SK-N-SH (cell line): Measurements from ENCODE around the gene PAEP. TPM values are rescaled to one million over a fixed set of nuclear protein-coding genes. Genes with fewer than 3 reads are reported as not detected.

ENCODE experiments used
- CTCF ChIA-PET: fragments of 300-600, 350-600 bp; formaldehyde crosslinking; extraction: SDS; loops from one replicate; lab custom pipeline; 2021; lab: Yijun Ruan, JAX
- POLR2A ChIA-PET: fragments of 350-600 bp; sonication (Branson Sonifier 250); formaldehyde crosslinking; extraction: SDS; loops from one replicate; lab custom pipeline; 2020; ENCODE audit warnings: antibody characterized with exemption, inconsistent platforms; lab: Yijun Ruan, JAX
- DNase-seq: peaks from one replicate; pipeline ENCODE4 v3.0.0; 2012
- H2AFZ ChIP-seq: fragments of 200-600 bp; sonication (generic); 2 replicates; pipeline ENCODE4 v1.8.1; 2016; ENCODE audit warnings: antibody characterized with exemption, mild to moderate bottlenecking, low read depth
- H3F3A ChIP-seq: fragments of 200-600 bp; sonication (generic); replicated peaks from 2 replicates; pipeline ENCODE3; 2016; ENCODE audit warnings: antibody characterized with exemption, mild to moderate bottlenecking; ENCODE audit not compliant: insufficient read depth
- H3K27ac ChIP-seq, 2 experiments: fragments of 200-500 bp in 1 of 2; fragments of 200-600 bp in 1 of 2; sonication (Bioruptor generic) in 1 of 2; sonication (generic), shearing (Covaris generic) in 1 of 2; 2 replicates each; pipeline versions ENCODE4 v1.5.1 to v1.6.1; 2014 to 2016; ENCODE audit warnings: low read depth in 2 of 2, inconsistent platforms in 1 of 2, low read length in 1 of 2, mild to moderate bottlenecking in 1 of 2, mixed read lengths in 1 of 2
- H3K27me3 ChIP-seq: fragments of 200-600 bp; sonication (generic), shearing (Covaris generic); 2 replicates; pipeline ENCODE4 v1.6.1; 2016; ENCODE audit warnings: mixed run types; ENCODE audit not compliant: insufficient read depth
- H3K36me3 ChIP-seq, 2 experiments: fragments of 200-500 bp in 1 of 2; fragments of 200-600 bp in 1 of 2; sonication (Bioruptor generic) in 1 of 2; sonication (generic) in 1 of 2; replicated peaks in 1 of 2; 2 replicates each; pipeline versions ENCODE3 to v1.5.1; 2014 to 2016; ENCODE audit warnings: low read length in 1 of 2, mild to moderate bottlenecking in 1 of 2; ENCODE audit not compliant: insufficient read depth in 2 of 2, control insufficient read depth in 1 of 2
- H3K4me1 ChIP-seq, 2 experiments: fragments of 200-500 bp in 1 of 2; fragments of 200-600 bp in 1 of 2; sonication (Bioruptor generic) in 1 of 2; sonication (generic), shearing (Covaris generic) in 1 of 2; 2 replicates each; pipeline versions ENCODE4 v1.5.1 to v1.6.1; 2014 to 2016; ENCODE audit warnings: low read depth in 1 of 2, low read length in 1 of 2, mixed run types in 1 of 2; ENCODE audit not compliant: insufficient read depth in 2 of 2, control insufficient read depth in 1 of 2
- H3K4me2 ChIP-seq: fragments of 200-600 bp; sonication (generic), shearing (Covaris generic); 2 replicates; pipeline ENCODE4 v1.6.1; 2017; ENCODE audit warnings: mixed run types
- H3K4me3 ChIP-seq, 2 experiments: fragments of 200-500 bp in 1 of 2; fragments of 200-600 bp in 1 of 2; sonication (Bioruptor generic) in 1 of 2; sonication (generic), shearing (Covaris generic) in 1 of 2; 2 replicates each; pipeline versions ENCODE4 v1.5.1 to v1.8.1; 2014 to 2016; ENCODE audit warnings: low read depth in 2 of 2, inconsistent platforms in 1 of 2, low read length in 1 of 2, mild to moderate bottlenecking in 1 of 2, mixed read lengths in 1 of 2, moderate library complexity in 1 of 2
- H3K79me2 ChIP-seq: fragments of 200-600 bp; sonication (generic); 2 replicates; pipeline ENCODE4 v1.8.1; 2017; ENCODE audit warnings: mild to moderate bottlenecking; ENCODE audit not compliant: insufficient read depth
- H3K9ac ChIP-seq: fragments of 200-600 bp; sonication (generic); 2 replicates; pipeline ENCODE4 v1.6.1; 2017; ENCODE audit warnings: mixed run types
- H3K9me2 ChIP-seq: fragments of 200-600 bp; sonication (generic); 2 replicates; pipeline ENCODE4 v1.6.1; 2017; ENCODE audit warnings: mixed run types
- H3K9me3 ChIP-seq: fragments of 200-600 bp; sonication (generic); 2 replicates; pipeline ENCODE4 v1.6.1; 2017; ENCODE audit warnings: mixed run types, mild to moderate bottlenecking, moderate library complexity
- H4K20me1 ChIP-seq: fragments of 200-600 bp; sonication (generic); 2 replicates; pipeline ENCODE4 v1.6.1; 2017; ENCODE audit warnings: mild to moderate bottlenecking, mixed run types; ENCODE audit not compliant: insufficient read depth
- CHD2 ChIP-seq: fragments of 150-350 bp; IDR thresholded peaks from 2 replicates; pipeline ENCODE4 v1.6.1; 2018; ENCODE audit warnings: low read length; ENCODE audit not compliant: partially characterized antibody
- GABPA ChIP-seq: IDR thresholded peaks from 2 replicates; pipeline ENCODE4 v1.4.0; 2012; ENCODE audit warnings: low read depth, mild to moderate bottlenecking
- POLR2AphosphoS5 ChIP-seq: IDR thresholded peaks from 2 replicates; pipeline ENCODE4 v1.6.1; 2012; ENCODE audit warnings: low read depth, low read length
- RFX5 ChIP-seq: IDR thresholded peaks from 2 replicates; pipeline ENCODE4 v1.6.1; 2012; ENCODE audit warnings: mild to moderate bottlenecking, improper control_type of control experiment, low read length
- SMC3 ChIP-seq: IDR thresholded peaks from 2 replicates; pipeline ENCODE4 v1.6.1; 2012; ENCODE audit warnings: low read depth, low read length, improper control_type of control experiment
- TEAD4 ChIP-seq: IDR thresholded peaks from 2 replicates; pipeline ENCODE4 v1.4.0; 2012; ENCODE audit warnings: mild to moderate bottlenecking, borderline replicate concordance; ENCODE audit not compliant: insufficient read depth
- WGBS: methylation state at CpG from one replicate; pipeline ENCODE4 v1.1.6; 2017; ENCODE audit warnings: low lambda C conversion rate; 5-methylcytosine and 5-hydroxymethylcytosine counted together
- polyA plus RNA-seq, 3 experiments: library from polyadenylated mRNA; depleted of rRNA; stranded (reverse); fragments of >200 nt; gene quantifications; 2 replicates each; pipeline ENCODE4 v1.2.3, GENCODE V29; 2012
- TF ChIP-seq, protein P1 (sequence below): fragments of 150-350 bp; IDR thresholded peaks from 2 replicates; pipeline ENCODE4 v1.6.1; 2016; ENCODE audit warnings: mild to moderate bottlenecking, low read depth, low read length
- TF ChIP-seq, protein P2 (sequence below): IDR thresholded peaks from 2 replicates; pipeline ENCODE4 v1.6.1; 2012; ENCODE audit warnings: mild to moderate bottlenecking, low read depth, low read length, moderate library complexity

PAEP gene
- 0.08 TPM in 1 of 2 replicates, not detected in the other for polyA plus RNA-seq (2012; rRNA removed)
- polyA plus RNA-seq (2012; cell fraction: cytosol; rRNA removed), result not detected in 2 replicates
- 0.06 TPM in 1 of 2 replicates, not detected in the other for polyA plus RNA-seq (2012; cell fraction: nucleus; rRNA removed)

DNA sequence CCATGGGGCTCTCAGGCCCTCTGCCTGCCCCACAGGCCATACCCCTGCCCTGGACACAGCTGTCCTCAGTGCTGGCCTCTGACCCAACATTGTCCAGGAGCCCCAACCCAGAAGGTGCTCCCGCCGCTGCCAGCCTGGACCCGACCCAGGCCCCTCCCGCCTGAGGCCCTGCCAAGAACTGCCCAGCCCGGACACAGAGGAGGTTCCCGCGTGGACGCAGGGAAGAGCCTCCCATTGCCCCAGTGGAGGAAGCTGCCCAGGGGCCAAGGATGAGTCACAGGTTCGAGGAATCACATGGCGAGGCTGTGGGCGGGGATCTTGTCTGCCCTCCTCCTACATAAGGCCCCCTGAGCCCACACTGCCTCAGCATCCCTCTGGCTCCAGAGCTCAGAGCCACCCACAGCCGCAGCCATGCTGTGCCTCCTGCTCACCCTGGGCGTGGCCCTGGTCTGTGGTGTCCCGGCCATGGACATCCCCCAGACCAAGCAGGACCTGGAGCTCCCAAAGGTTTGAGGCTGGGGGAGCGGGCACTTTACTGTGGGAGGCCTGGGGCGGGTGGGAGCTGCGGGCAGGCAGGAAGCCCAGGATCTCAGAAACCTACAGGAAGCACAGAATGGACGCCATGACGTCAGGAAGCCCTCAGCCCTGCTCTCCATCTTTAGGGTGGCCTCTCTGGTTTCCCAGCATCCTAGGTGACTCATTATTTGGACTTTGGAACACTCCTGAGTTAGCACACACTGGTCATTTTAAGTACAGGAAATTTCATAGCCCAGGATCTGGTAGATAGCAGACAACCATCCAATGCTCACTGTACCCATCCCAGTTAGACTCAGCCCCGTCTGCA is at the start of gene PAEP:
Gene PAEP, plus strand, starts transcription at position 366 of the 844 bp plus-strand sequence.
- no peak within 1 kb of the TSS for H3K4me2 ChIP-seq
- no peak for DNase-seq
- ChIA-PET POLR2A (no interaction called here), CTCF (no interaction called here)
- no peak within 1 kb of the TSS for H3K27ac ChIP-seq
- no peaks in the 10 kb centered on the region for H3K4me1 ChIP-seq
- no peaks in the 10 kb centered on the region for H3K79me2 ChIP-seq
- no peak within 1 kb of the TSS for H3K9ac ChIP-seq
- no peaks in the 10 kb centered on the region for H3K36me3 ChIP-seq
- no peaks in the 10 kb centered on the region for H3K27me3 ChIP-seq
- H2AFZ ChIP-seq, result no peak within 1 kb of the TSS
- TF ChIP-seq, protein P1, sequence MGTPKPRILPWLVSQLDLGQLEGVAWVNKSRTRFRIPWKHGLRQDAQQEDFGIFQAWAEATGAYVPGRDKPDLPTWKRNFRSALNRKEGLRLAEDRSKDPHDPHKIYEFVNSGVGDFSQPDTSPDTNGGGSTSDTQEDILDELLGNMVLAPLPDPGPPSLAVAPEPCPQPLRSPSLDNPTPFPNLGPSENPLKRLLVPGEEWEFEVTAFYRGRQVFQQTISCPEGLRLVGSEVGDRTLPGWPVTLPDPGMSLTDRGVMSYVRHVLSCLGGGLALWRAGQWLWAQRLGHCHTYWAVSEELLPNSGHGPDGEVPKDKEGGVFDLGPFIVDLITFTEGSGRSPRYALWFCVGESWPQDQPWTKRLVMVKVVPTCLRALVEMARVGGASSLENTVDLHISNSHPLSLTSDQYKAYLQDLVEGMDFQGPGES, result no peak
- no peak for TF ChIP-seq GABPA
- H3K4me3 ChIP-seq, result no peak within 1 kb of the TSS
- H3F3A ChIP-seq, result no peaks in the 10 kb centered on the region
- WGBS, result 44% methylated on average over 11 of the region's 20 CpGs
- H4K20me1 ChIP-seq, result no peaks in the 10 kb centered on the region
- H3K9me3 ChIP-seq, result no peaks in the 10 kb centered on the region
- no peaks in the 10 kb centered on the region for H3K9me2 ChIP-seq

DNA sequence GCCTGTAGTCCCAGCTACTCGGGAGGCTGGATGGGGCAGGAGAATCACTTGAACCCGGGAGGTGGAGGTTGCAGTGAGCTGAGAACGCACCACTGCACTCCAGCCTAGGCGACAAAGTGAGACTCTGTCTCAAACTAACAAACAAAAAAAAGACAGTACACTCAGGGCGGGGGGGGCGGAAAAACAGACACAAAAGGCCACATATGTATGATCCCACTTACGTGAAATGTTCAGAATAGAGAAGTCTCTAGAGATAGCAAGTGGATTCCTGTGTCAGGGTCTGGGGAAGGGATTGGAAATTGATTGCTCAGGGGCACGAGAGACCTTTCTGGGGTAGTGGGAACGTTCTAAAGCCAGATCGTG is 49.3 kb upstream of the PAEP start:
- Histone ChIP-seq H4K20me1 (no peaks in the 10 kb centered on the region), H3K27ac (no peak overlapping the region), H3K27me3 (no peaks in the 10 kb centered on the region), H3K9me3 (no peaks in the 10 kb centered on the region), H3K4me2 (no peak overlapping the region), H3F3A (no peaks in the 10 kb centered on the region), H3K4me3 (no peak overlapping the region), H3K79me2 (no peaks in the 10 kb centered on the region), H2AFZ (no peak overlapping the region), H3K9me2 (no peaks in the 10 kb centered on the region), H3K4me1 (no peaks in the 10 kb centered on the region; a peak in 1 of 4 replicates), H3K36me3 (no peaks in the 10 kb centered on the region), H3K9ac (no peak overlapping the region)
- ChIA-PET CTCF (interaction anchor here (3.2 kb wide), 1 partner anchor 7 kb away, joined by 23 read pairs; no protein-coding TSS in a partner anchor), POLR2A (no interaction called here)
- no peak for TF ChIP-seq CHD2
- TF ChIP-seq TEAD4, result no peak
- TF ChIP-seq GABPA, result no peak
- no peak for TF ChIP-seq SMC3
- TF ChIP-seq POLR2AphosphoS5, result no peak
- TF ChIP-seq RFX5, result no peak
- TF ChIP-seq, protein P2, sequence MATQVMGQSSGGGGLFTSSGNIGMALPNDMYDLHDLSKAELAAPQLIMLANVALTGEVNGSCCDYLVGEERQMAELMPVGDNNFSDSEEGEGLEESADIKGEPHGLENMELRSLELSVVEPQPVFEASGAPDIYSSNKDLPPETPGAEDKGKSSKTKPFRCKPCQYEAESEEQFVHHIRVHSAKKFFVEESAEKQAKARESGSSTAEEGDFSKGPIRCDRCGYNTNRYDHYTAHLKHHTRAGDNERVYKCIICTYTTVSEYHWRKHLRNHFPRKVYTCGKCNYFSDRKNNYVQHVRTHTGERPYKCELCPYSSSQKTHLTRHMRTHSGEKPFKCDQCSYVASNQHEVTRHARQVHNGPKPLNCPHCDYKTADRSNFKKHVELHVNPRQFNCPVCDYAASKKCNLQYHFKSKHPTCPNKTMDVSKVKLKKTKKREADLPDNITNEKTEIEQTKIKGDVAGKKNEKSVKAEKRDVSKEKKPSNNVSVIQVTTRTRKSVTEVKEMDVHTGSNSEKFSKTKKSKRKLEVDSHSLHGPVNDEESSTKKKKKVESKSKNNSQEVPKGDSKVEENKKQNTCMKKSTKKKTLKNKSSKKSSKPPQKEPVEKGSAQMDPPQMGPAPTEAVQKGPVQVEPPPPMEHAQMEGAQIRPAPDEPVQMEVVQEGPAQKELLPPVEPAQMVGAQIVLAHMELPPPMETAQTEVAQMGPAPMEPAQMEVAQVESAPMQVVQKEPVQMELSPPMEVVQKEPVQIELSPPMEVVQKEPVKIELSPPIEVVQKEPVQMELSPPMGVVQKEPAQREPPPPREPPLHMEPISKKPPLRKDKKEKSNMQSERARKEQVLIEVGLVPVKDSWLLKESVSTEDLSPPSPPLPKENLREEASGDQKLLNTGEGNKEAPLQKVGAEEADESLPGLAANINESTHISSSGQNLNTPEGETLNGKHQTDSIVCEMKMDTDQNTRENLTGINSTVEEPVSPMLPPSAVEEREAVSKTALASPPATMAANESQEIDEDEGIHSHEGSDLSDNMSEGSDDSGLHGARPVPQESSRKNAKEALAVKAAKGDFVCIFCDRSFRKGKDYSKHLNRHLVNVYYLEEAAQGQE, result no peak
- no peak for DNase-seq
- 72% methylated on average over 10 of the region's 10 CpGs for WGBS
